GM20431 (cell line): ENCODE results near the gene PCDH9.

Source experiments
- in situ Hi-C: fragments of 300-500 bp; cut with MseI, MboI; formaldehyde crosslinking; loops from one replicate; pipeline ENCODE4 v1.15.0; 2020; ENCODE audit warnings: low sequenced_read_pairs; ENCODE audit not compliant: unreplicated experiment

The PCDH9 gene

DNA sequence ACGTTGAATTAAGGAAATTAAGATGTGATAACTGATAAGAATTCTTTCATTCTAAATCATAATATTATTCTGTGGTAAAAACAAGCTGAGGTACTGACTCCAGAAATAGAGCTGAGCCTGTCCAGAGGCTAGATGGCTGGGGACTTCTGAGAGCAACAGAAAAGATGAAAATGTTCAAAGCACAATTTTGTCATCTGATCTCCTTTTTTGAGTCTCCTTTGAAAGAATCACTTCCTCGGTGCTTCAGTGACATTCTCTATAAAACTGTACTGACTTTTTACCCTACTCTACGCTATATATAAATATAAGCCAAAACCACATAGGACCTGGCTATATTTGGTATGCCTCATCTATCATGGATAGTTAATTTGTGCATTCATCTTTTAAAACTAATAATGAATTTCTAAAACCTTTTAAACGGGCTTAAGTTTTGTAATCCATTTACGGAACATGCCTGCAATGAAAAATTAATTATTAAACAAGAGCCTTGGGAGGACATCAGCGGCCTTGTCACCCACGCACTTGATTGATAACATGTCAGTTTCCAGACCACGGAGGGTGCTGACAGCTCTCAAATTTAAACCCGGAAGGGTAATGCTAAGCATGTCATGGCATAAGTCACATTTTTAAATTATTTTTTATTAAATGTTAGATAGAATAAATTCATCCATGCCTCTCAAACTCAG lies 235.5 kb downstream of the PCDH9 start:
- in situ Hi-C loops: no loop called here

- in situ Hi-C loops: no loop called here
Measured at GRCh38 chr13:66994097-66994496, 236.0 kb downstream of the PCDH9 start.

- in situ Hi-C loops: no loop called here
Measured at GRCh38 chr13:66992719-66993118, 237.4 kb downstream of the PCDH9 start.

DNA sequence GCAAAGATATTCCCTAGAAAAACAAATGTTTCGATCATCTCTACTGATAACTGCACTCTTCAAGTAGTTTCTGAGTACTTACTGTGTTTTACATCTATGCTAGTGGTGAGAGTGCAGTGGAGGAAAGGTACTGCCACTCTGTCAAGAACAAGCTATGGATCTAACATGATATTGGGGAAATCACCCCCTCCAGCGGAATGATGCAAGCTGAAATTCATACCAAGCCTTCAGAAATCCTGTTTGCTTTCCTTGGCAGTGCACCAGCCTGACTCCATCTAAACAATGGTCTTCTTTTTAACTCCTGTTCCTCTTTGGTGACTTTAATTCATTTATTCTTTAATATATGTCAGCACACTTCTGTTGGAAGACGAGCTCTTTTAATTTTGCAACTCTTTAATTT lies 238.0 kb downstream of the PCDH9 start:
- in situ Hi-C loops: no loop called here

GRCh38 chr13:66984241-66984640 lies 245.9 kb downstream of the PCDH9 start:
- in situ Hi-C loops: no loop called here

DNA sequence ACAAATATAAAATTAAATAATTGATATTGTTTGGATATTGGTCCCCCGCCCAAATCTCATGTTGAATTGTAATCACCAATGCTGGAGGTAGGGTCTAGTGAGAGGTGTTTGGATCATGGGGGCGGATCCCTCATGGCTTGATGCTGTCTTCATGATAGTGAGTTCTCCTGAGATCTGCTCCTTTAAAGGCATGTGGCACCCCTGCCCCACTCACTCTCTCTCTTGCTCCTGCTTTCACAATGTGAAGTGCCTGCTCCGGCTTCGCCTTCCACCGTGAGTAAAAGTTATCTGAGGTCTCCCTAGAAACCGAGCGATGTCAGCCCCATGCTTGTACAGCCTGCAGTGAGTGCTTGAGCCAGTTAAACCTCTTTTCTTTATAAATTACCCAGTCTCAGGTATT lies 248.2 kb downstream of the PCDH9 start:
- in situ Hi-C loops: no loop called here

- in situ Hi-C loops: no loop called here
Measured at GRCh38 chr13:66977161-66977560, 253.0 kb downstream of the PCDH9 start.

DNA sequence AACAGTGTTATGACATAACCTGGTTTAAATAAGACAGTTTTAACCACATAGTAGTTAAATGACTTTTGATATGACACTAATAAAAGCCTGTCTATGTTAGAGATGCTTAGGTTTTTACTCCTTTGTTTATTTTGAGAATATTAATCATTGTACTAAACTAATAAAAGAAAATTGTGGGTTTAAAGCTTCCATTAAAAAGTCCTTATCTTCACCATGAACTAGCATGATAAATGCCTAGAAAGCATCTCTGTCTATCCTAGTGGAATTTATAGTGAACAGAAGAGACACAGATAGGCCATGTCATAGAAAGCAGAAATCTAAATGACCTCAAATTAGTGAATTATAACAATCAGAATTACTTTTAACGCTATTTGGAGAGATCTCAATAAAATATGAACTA lies 255.2 kb downstream of the PCDH9 start:
- in situ Hi-C loops: no loop called here

DNA sequence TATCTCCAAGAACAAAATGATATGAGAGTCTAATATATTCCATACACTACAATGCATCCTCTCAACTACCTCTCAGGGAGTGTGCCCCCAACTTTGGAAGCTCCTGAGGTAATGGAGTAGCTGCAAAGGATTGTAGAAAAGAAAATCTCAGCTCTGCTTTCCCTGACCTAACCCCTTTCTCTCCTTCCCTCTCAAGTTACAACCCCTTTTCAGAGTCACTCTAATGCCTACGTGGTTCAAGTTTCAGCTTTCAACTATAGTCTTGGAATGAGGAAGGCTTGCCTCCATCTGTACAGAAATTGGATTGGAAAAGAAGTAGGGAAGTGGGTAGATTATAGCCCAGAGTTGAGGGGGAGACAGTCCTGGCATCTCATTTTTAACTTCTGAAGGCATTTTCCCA lies 256.0 kb downstream of the PCDH9 start:
- in situ Hi-C loops: no loop called here

DNA sequence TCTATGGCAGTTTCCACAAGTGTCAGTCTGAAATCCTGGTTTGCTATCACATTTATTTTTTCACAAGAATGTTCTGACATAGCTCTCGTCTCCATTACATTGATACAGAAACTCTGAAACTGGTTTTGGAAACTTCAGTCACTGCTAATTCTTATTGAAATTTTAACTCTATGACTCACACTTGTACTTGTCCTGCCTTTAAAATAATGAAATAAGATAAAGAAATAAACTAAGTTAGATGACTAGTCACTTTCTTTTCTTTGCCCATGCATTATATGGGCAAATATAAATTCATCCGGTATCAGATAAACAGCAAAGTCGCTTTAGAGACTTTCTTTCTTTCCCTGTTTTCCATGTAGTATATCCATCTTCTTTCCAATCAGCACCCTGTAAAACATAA lies 257.5 kb downstream of the PCDH9 start:
- in situ Hi-C loops: no loop called here

DNA sequence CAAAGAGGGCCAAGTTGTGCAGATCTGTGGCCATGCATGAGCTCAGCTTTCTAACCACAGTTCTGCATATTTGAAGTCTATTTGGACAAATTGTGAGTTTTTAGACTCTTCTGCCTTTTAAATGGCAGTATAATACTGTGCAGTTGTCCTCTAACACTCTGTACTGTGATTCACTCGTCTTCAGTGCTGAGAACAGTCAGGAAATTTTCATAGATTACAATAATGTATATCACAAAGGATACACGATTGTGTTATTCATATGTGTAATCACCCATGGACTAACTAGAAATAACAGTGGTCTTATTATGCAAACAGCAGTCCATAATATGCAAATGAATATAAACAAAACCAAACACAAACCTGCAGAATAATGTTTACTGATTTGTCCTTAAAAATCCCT lies 259.1 kb downstream of the PCDH9 start:
- in situ Hi-C loops: no loop called here

GRCh38 chr13:66969291-66969690 lies 260.8 kb downstream of the PCDH9 start:
- in situ Hi-C loops: no loop called here

GRCh38 chr13:66967811-66968597 lies 262.1 kb downstream of the PCDH9 start:
- in situ Hi-C loops: no loop called here

GRCh38 chr13:66965181-66965580 lies 265.0 kb downstream of the PCDH9 start:
- in situ Hi-C loops: no loop called here

DNA sequence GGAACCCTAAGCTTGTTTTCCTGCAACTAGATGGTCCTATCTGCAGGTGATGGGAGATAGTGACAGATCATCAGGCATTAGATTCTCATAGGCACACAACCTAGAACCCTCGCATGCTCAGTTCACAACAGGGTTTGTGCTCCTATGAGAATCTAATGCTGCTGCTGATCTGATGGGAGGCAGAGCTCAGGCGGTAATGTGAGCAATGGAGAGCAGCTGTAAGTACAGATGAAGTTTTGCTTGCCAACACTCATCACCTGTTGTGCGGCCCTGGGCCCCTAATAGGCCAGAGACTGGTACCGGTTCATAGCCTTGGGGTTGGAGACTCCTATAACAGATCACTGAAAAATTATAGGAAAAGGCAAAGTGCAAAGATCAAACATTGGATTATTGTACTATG lies 267.2 kb downstream of the PCDH9 start:
- in situ Hi-C loops: no loop called here

- in situ Hi-C loops: no loop called here
Measured at GRCh38 chr13:66958611-66959010, 271.5 kb downstream of the PCDH9 start.

GRCh38 chr13:66952507-66952906 lies 277.6 kb downstream of the PCDH9 start:
- in situ Hi-C loops: no loop called here

GRCh38 chr13:66951426-66951825 lies 278.7 kb downstream of the PCDH9 start:
- in situ Hi-C loops: no loop called here

- in situ Hi-C loops: no loop called here
Measured at GRCh38 chr13:66950666-66951065, 279.5 kb downstream of the PCDH9 start.

DNA sequence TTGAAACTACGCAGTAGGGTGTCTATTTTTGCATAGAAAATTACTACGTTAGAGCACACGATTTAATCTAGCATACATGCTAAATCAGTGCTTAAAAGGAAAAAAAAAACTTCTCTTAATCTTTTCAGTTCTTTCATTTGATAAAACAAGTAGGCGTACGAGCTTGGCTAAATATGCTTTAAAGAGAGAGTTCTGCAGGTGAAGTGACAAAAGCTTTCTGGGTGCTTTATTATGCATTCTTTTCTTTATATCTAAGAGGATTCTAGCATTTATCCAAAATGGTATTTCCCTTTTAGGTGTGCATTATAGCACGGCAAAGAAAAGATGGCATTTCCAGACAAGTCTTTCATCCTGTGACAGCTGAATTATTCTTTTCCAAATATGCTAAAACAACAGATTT lies 281.2 kb downstream of the PCDH9 start:
- in situ Hi-C loops: no loop called here

DNA sequence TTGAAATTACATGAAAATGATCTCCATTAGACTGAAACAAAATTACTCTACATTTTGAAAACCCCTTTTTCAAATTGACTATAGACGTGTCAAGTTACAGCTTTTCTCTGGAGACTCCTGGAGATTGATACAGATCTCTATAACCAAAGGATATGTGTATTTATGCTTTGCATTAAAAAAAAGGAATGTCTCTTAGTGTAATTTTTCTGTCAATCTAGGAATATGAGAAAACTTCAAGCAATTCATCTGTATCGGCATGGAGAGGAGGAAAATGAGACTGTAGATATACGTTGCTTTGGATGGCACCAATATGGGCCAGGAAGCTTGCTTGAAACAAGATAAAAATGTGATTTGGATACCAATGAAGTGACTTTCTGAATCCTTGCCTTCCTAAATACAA lies 286.6 kb downstream of the PCDH9 start:
- in situ Hi-C loops: no loop called here

DNA sequence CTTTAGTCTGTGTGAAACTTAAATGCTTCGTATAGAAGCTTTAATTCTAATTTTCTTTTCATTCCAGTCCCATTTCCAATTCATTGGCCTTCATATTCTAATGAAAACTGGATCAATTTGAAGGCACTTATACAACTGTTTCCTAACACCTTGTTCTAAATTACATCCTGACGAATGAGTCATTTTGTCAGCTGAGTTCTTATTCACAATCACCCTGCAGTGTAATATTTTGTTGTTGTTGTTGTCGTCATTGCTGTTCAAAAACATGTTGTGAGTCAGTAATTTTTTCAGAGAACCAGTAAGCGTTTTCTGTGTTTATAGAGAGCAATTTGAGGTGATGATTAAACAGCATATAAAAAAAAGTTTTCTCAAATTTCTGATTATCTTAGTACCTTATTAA lies 290.0 kb downstream of the PCDH9 start:
- in situ Hi-C loops: no loop called here
